Mucosa of descending colon (tissue), 3 donors: ENCODE measurements around the gene TMEM147. TPM values are rescaled to one million over a fixed set of nuclear protein-coding genes. Genes with fewer than 3 reads are reported as not detected.

Experiments
- ATAC-seq: fragments of 200-7000 bp; cut with Tn5 transposase; one replicate; pipeline ENCODE4 v1.9.1; 2020; ENCODE audit warnings: mild to moderate bottlenecking, moderate library complexity
- DNase-seq, 3 donors: peaks; one replicate each; pipeline ENCODE4 v3.0.0-alpha.2; 2020
- H3K36me3 ChIP-seq: fragments of 200-600 bp; one replicate; pipeline ENCODE4 v1.8.0; 2021; ENCODE audit warnings: low read depth, mild to moderate bottlenecking
- H3K4me1 ChIP-seq: fragments of 200-600 bp; one replicate; pipeline ENCODE4 v1.8.0; 2021; ENCODE audit warnings: low read depth, mild to moderate bottlenecking
- H3K4me3 ChIP-seq: fragments of 200-600 bp; one replicate; pipeline ENCODE4 v1.8.0; 2021; ENCODE audit warnings: mild to moderate bottlenecking
- H3K9me3 ChIP-seq: fragments of 200-600 bp; one replicate; pipeline ENCODE4 v1.8.0; 2021; ENCODE audit warnings: mild to moderate bottlenecking
- CTCF ChIP-seq: fragments of 200-600 bp; IDR thresholded peaks from one replicate; pipeline ENCODE4 v1.8.0; 2022; ENCODE audit warnings: antibody characterized with exemption, mild to moderate bottlenecking
- intact Hi-C, 2 donors: fragments of 100-400 bp; cut with DNase I in 1 of 2; cut with micrococcal nuclease in 1 of 2; formaldehyde crosslinking; loops; one replicate each; pipeline versions ENCODE4 v1.11.0 to v1.11.1; 2022; cut with DNase I, micrococcal nuclease
- total RNA-seq, 3 donors: library from RNA; stranded (reverse); fragmentation: NEBNext Ultra II Directional in 2 of 3; extraction: Animal tissue kit (Norgen Biotek cat#: 25700) in 2 of 3; gene quantifications; one replicate each; pipeline versions ENCODE4 v1.2.1 to v1.2.4, GENCODE V29; 2021 to 2023
- donor health status: DM: no; HTN: no; CAD: no; lungs with moderate emphysema.
- donor health status: DM: no; HTN: no; CAD: no.
- donor health status: DM: no; HTN: yes; CAD: no.

The TMEM147 gene
- total RNA-seq, 3 donors from 2014 or later, result 54.4 to 62.8 (median 58.2) TPM

DNA sequence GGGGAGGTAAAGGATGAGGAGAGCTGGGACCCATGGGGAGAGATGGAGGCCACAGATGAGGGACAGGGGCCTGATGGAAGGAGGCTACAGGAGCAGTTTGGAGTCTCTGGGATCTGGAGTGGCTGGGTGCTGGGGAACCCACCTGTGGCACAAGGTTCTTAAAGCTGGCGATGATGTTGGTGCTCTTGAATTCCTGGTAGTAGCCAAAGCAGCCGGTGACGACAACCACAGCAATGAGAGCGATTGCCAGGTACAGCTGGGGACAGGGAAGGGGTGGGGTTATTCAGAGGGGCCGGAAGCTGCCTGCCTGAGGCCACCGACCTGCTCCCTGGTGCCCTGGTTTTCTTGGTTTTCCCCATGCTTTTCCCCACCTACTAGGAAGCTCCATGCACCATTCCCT lies 15.3 kb downstream of the TMEM147 start:
- intact Hi-C loops, result no loop called here
- ATAC-seq (no peak), DNase-seq (no peak)
- no peaks in the 10 kb centered on the region for H3K36me3 ChIP-seq
- peaks cover 5% of the 10 kb centered on the region for H3K4me1 ChIP-seq
- H3K9me3 ChIP-seq, result no peaks in the 10 kb centered on the region
- no peak for TF ChIP-seq CTCF
- no peak overlapping the region for H3K4me3 ChIP-seq

DNA sequence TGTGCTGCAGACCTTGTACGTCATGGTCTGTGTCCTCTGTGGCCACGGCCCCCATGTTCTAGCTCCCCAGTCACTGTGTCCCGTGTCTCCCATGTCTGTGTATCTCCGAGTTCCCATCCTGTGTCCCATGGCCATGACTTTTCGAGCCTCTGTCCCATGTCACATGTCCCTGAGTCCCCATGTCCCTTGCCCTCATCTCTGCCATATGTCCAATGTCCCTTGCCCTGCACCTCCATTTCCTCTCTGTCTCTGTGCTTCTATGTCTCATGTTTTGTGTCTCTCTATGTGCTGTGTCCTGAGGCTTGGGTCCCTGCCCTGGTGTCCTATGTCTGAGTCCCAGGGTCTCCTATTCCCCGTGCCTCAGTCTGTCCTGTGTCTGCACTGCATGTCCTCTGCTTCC lies 16.0 kb downstream of the TMEM147 start:
- peaks cover 5% of the 10 kb centered on the region for H3K4me1 ChIP-seq
- DNase-seq (no peak), ATAC-seq (no peak)
- intact Hi-C loops, result no loop called here
- no peak for TF ChIP-seq CTCF
- no peak overlapping the region for H3K4me3 ChIP-seq
- H3K36me3 ChIP-seq, result no peaks in the 10 kb centered on the region
- no peaks in the 10 kb centered on the region for H3K9me3 ChIP-seq

GRCh38 chr19:35562336-35562735 lies 16.9 kb downstream of the TMEM147 start:
- Histone ChIP-seq H3K36me3 (no peaks in the 10 kb centered on the region), H3K4me3 (no peak overlapping the region), H3K9me3 (no peaks in the 10 kb centered on the region), H3K4me1 (peaks cover 5% of the 10 kb centered on the region)
- DNase-seq (no peak), ATAC-seq (no peak)
- TF ChIP-seq CTCF, result no peak
- intact Hi-C loops, result no loop called here

- Histone ChIP-seq H3K4me3 (no peak overlapping the region), H3K4me1 (peaks cover 5% of the 10 kb centered on the region), H3K36me3 (no peaks in the 10 kb centered on the region), H3K9me3 (no peaks in the 10 kb centered on the region)
- DNase-seq (no peak), ATAC-seq (no peak)
- no peak for TF ChIP-seq CTCF
- intact Hi-C loops, result no loop called here
These were observed 17.4 kb downstream of the TMEM147 start for GRCh38 chr19:35562776-35563175.

- Histone ChIP-seq H3K4me3 (no peak within 1 kb of the TSS), H3K4me1 (peaks cover under 1% of the 10 kb centered on the region), H3K36me3 (no peaks in the 10 kb centered on the region), H3K9me3 (no peaks in the 10 kb centered on the region)
- no peak for TF ChIP-seq CTCF
- no peak for ATAC-seq
- no peak for DNase-seq
- intact Hi-C loops, result no loop called here
These were observed 17.9 kb downstream of the TMEM147 start, which contains the start of gene ATP4A for GRCh38 chr19:35563207-35563829. TSS of gene ATP4A (minus strand) at chr19:35563658. CDS start at chr19:35563629, 29 bp downstream.
